Mucosa of descending colon (tissue), 3 donors: ENCODE measurements around the gene PCARE. TPM values are rescaled to one million over a fixed set of nuclear protein-coding genes. Genes with fewer than 3 reads are reported as not detected.

Experiments used
- ATAC-seq: fragments of 200-7000 bp; cut with Tn5 transposase; one replicate; pipeline ENCODE4 v1.9.1; 2020; ENCODE audit warnings: mild to moderate bottlenecking, moderate library complexity
- DNase-seq, 3 donors: peaks; one replicate each; pipeline ENCODE4 v3.0.0-alpha.2; 2020
- H3K36me3 ChIP-seq: fragments of 200-600 bp; one replicate; pipeline ENCODE4 v1.8.0; 2021; ENCODE audit warnings: low read depth, mild to moderate bottlenecking
- H3K4me1 ChIP-seq: fragments of 200-600 bp; one replicate; pipeline ENCODE4 v1.8.0; 2021; ENCODE audit warnings: low read depth, mild to moderate bottlenecking
- H3K4me3 ChIP-seq: fragments of 200-600 bp; one replicate; pipeline ENCODE4 v1.8.0; 2021; ENCODE audit warnings: mild to moderate bottlenecking
- H3K9me3 ChIP-seq: fragments of 200-600 bp; one replicate; pipeline ENCODE4 v1.8.0; 2021; ENCODE audit warnings: mild to moderate bottlenecking
- CTCF ChIP-seq: fragments of 200-600 bp; IDR thresholded peaks from one replicate; pipeline ENCODE4 v1.8.0; 2022; ENCODE audit warnings: antibody characterized with exemption, mild to moderate bottlenecking
- intact Hi-C, 2 donors: fragments of 100-400 bp; cut with DNase I in 1 of 2; cut with micrococcal nuclease in 1 of 2; formaldehyde crosslinking; loops; one replicate each; pipeline versions ENCODE4 v1.11.0 to v1.11.1; 2022; cut with DNase I, micrococcal nuclease
- total RNA-seq, 3 donors: library from RNA; stranded (reverse); fragmentation: NEBNext Ultra II Directional in 2 of 3; extraction: Animal tissue kit (Norgen Biotek cat#: 25700) in 2 of 3; gene quantifications; one replicate each; pipeline versions ENCODE4 v1.2.1 to v1.2.4, GENCODE V29; 2021 to 2023
- donor health status: DM: no; HTN: no; CAD: no; lungs with moderate emphysema.
- donor health status: DM: no; HTN: no; CAD: no.
- donor health status: DM: no; HTN: yes; CAD: no.

The PCARE gene
- total RNA-seq, 3 donors from 2014 or later, result not detected

- Histone ChIP-seq H3K9me3 (no peaks in the 10 kb centered on the region), H3K4me3 (no peak overlapping the region), H3K36me3 (no peaks in the 10 kb centered on the region), H3K4me1 (no peaks in the 10 kb centered on the region)
- ATAC-seq (no peak), DNase-seq (no peak)
- intact Hi-C loops, result no loop called here
- TF ChIP-seq CTCF, result no peak
Observed at GRCh38 chr2:29032189-29032588, 42.1 kb downstream of the PCARE start.

GRCh38 chr2:29031046-29031445 lies 43.3 kb downstream of the PCARE start:
- ATAC-seq (no peak), DNase-seq (no peak)
- no peak for TF ChIP-seq CTCF
- H3K9me3 ChIP-seq, result no peaks in the 10 kb centered on the region
- no peaks in the 10 kb centered on the region for H3K36me3 ChIP-seq
- H3K4me1 ChIP-seq, result no peaks in the 10 kb centered on the region
- no peak overlapping the region for H3K4me3 ChIP-seq
- intact Hi-C loops, result no loop called here

GRCh38 chr2:29025711-29026110 lies 48.6 kb downstream of the PCARE start:
- Histone ChIP-seq H3K4me3 (no peak overlapping the region), H3K4me1 (no peaks in the 10 kb centered on the region), H3K36me3 (no peaks in the 10 kb centered on the region), H3K9me3 (no peaks in the 10 kb centered on the region)
- intact Hi-C loops, result no loop called here
- ATAC-seq (no peak), DNase-seq (no peak)
- no peak for TF ChIP-seq CTCF

GRCh38 chr2:29024882-29025430 lies 49.4 kb downstream of the PCARE start:
- H3K36me3 ChIP-seq, result no peaks in the 10 kb centered on the region
- TF ChIP-seq CTCF, result no peak
- ATAC-seq, result no peak
- intact Hi-C loops, result no loop called here
- no peaks in the 10 kb centered on the region for H3K4me1 ChIP-seq
- no peak for DNase-seq
- no peak overlapping the region for H3K4me3 ChIP-seq
- H3K9me3 ChIP-seq, result no peaks in the 10 kb centered on the region

DNA sequence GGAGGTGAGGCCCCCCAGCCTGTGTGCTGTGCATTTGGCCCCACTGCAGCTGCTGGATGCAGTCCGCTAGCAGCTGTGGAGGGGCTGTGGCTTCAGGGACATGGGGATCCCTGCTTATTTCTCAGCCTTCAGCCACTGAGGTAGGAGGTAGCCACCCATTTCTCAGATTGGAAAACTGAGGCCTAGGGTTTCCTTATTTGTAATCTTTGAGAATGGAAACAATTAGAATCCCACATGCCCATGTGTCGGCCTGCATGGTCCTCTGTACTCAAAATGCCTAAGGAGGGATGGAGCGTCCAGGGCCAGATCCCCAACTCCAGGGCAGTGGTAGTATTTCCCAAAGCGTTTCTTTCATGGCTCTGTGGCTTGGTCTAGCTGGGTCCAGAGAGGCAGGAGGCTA lies 51.1 kb downstream of the PCARE start:
- DNase-seq, result no peak
- no peak for TF ChIP-seq CTCF
- intact Hi-C loops, result no loop called here
- Histone ChIP-seq H3K4me3 (no peak overlapping the region), H3K36me3 (no peaks in the 10 kb centered on the region), H3K9me3 (no peaks in the 10 kb centered on the region), H3K4me1 (no peaks in the 10 kb centered on the region)
- ATAC-seq, result no peak

DNA sequence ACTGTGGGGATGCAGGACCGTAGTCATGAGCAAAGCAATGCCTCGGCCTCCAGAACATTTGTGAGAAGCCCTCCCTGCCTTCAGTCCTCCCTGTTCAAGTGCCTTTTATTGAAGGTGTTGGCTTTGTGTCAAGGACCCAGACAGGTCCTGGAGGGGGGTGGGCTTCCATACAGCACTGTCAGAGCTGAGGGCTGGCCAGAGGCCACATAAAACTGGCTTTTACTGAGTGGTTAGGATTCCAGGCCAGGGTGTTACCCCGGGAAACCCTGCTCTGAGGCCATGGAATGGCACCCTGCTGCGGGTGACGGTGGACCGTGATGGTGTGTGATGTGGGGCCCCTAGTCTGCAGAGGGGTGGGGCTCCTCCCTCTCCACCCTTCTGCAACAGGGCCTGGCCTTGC lies 51.6 kb downstream of the PCARE start:
- no peak for ATAC-seq
- DNase-seq, result no peak
- no peak for TF ChIP-seq CTCF
- H3K4me3 ChIP-seq, result no peak overlapping the region
- intact Hi-C loops, result no loop called here
- H3K9me3 ChIP-seq, result no peaks in the 10 kb centered on the region
- H3K4me1 ChIP-seq, result no peaks in the 10 kb centered on the region
- H3K36me3 ChIP-seq, result no peaks in the 10 kb centered on the region
